Measurements from ENCODE around the gene FUNDC2.
A peak's percentile ranks its signal among the peaks of the same experiment; 100 is the strongest.

Gene FUNDC2

DNA sequence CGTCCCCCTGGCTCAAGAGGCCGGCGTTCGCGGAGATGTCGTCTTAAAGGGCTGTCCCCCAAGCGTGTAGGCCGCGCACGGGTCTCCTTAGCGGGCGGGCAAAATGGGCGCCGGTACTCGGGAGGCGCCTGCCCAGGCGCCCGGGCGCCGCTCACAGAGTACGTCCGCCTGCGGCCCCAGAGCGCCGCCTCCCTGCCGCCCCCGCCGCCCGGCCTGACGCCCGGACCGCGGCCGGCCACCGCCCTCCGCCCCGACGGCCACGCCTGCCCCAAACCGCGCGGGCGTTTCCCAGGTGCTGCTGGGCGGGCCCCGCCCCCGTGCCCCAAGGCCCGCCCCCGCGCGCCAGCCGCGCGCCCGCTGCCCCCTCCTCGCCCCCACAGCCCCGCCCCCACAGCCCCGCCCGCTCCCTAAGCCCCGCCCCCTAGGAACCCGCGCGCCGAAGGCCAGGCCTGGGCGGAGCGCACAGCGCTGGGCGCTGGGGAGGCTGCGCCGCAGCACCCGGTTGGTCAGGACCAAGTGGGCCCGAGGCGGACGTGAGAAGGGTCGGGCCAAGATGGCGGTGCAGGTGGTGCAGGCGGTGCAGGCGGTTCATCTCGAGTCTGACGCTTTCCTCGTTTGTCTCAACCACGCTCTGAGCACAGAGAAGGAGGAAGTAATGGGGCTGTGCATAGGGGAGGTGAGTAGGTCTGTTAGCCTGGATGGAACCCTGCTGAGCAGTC is 44.5 kb downstream of the FUNDC2 start, which contains the start of the genes BRCC3, CMC4 and MTCP1:
Gene BRCC3, plus strand, starts transcription at position 534 of the 719 bp plus-strand sequence. Its CDS starts 20 bp downstream, at position 554.
Gene CMC4, minus strand, starts transcription at position 162 of the 719 bp plus-strand sequence. CDS start 7,113 bp downstream, outside the sequence.
Gene MTCP1, minus strand, starts transcription at position 162 of the 719 bp plus-strand sequence. CDS start 5,126 bp downstream, outside the sequence.
- DNase-seq, result peak; percentile 79

DNA sequence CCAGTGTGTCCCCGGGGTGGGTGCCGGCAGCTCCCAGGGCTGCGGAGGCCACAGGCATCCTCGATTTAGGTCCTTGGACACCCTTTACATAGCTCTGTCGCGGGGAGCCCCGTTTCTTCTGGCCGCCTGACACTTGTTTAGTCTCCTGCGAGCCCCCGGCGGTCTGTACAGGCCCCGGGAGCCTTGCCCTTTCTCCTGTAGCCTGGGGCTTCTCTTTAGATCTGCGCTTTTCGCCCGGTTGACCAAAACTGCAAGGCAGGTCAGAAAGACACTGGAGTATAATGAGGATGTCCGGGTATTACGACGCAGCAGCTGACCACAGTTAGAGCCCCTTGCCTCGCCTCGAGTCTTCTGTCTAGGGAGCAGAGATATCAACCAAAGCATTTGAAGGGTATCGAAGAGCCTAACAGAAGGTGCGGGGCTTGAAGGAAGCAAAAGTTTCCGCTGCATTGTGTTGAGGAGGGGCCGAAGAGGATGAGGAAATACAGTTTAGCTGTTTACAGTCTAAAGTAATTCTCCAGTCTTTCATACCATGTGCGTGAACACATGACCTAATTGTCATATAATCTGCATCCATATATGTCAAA is 45.1 kb downstream of the FUNDC2 start:
- DNase-seq, result peak; percentile 71

DNA sequence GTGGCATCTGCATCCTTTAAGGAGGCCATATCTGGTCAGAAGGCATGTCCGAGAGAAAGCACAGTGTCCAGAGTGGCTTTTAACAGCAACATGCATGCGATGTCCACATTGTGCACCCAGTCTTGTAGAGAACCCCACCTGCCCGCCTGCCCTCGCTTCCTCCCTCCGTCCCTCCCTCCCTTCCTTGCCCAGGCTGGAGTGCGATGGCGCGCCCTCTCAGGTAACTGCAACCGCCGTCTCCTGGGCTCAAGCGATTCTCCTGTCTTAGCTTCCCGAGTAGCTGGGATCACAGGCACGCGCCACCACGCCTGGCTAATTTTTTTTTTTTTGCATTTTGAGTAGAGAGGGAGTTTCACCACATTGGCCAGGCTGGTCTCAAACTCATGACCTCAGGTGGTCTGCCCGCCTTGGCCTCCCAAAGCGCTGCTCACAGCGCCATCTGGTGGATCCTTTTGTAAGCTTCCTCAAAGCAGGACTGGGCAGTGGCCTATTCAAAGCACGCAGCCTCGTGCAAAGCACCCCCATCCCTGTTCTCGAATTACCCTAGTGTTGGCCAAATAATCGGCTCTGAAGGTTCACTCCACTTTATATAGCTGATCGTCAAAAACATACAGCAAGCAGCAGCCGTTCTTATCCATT is 59.7 kb downstream of the FUNDC2 start:
- DNase-seq, result no peak

DNA sequence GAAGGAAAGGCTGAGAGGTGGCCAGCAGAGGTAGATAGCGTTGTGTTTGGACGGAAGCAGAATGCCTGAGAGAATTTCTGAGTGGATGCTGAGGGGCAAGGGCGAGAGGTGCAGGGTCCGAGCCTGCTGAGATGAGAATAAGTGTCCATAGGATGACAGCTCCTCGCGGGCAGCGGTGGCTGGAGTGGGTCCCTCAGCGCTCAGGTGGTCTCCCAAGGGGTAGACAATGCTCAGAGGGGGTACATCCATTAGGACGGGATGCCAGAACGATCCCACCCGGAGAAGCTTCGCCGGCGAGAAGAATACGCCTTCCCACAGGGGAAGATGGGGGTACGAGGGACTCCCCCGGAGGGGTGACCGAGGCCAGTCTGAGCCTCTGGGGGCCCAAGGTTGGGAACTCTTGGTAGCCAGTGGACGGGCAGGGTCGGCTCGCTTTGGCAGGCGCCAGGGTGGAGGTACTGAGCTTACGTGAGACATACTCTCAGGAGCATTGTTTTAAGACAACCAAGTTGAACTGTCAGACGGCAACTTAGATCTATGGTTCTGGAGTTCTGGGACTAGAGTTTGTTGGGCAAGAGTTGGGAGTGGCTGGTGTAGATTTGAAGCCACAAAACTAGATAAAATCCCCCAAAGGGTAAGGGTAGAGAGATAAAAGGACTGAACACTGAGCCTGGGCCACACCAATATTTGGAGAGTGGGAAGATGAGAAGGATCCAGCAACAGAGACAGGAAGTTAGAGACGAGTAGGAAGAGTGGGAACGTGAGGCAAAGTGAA is 60.5 kb downstream of the FUNDC2 start:
- DNase-seq, result no peak

DNA sequence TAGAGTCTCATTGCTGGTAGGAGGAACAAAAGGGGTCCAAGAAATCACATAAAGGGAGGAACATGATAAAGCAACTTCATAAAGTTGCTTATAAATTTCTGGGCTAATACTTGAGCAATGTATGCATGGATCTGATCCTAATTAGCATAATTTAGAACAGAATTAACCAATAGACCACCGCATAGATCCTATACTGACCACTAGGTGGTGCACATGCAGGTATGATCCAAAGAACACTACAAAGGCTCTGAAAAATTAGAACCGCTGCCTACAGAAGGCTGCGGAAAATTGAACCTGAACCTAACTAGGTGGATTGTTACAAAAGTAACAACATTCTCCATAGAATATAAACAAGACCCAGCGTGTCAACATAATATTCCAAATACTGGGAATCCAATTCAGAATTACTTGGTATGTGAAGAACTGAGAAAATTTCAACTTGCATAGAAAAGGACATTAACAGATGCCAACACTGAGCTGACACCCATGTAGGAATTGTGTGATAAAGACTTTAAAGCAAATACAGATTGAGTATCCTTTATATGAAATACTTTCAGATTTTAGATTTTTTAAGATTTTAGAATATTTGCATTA is 67.9 kb downstream of the FUNDC2 start:
- peak; percentile 8 for DNase-seq

DNA sequence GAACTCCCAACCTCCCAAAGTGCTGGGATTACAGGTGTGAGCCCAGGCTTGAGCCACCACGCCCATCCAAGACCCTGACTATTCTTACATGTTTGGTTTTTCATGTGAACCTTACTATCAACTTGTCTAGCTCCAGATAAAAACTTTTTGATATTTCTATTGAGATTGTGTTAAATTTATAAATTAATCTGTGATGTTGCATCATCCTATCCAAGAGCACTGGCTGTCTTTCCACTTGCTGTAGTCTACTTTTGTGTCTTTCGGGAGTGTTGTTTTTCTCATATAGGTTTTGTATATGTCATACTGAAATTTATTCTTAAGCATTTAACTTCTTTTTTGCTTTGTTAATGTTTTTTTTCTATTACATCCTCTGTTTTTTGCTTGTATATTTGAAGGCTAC is 79.3 kb downstream of the FUNDC2 start:
- DNase-seq, result no peak

DNA sequence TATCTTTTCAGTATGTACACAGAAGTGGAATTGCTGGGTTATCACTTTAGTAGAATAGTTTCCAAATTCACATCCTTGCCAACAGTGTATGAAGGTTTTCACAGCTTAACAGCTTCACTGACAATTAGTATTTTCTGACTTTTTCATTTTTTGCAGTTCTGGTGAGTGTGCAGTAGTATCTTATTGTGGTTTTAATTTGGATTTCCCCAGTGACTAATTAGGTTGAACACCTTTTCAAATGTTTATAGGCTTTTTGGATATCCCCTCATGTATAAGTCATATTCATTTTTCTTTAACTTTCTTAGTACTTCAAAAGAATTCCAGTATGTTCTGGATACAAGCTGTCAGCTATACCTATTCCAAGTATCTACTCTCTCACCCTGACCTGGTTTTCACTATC is 81.8 kb downstream of the FUNDC2 start:
- no peak for DNase-seq

Measured in NCI-H510A treated with DMSO at 0.1 percent for 48 hours (cell line).